ENCODE data around the gene C19orf12. TPM values are rescaled to one million over a fixed set of nuclear protein-coding genes. Genes with fewer than 3 reads are reported as not detected.
"Not testable (repeated sequence)": the region's sequence is repeated elsewhere in the genome, so short reads cannot be mapped to it uniquely, and the experiment has no call there.

C19orf12 gene
- polyA plus RNA-seq, 1 donor = 23.8 TPM

DNA sequence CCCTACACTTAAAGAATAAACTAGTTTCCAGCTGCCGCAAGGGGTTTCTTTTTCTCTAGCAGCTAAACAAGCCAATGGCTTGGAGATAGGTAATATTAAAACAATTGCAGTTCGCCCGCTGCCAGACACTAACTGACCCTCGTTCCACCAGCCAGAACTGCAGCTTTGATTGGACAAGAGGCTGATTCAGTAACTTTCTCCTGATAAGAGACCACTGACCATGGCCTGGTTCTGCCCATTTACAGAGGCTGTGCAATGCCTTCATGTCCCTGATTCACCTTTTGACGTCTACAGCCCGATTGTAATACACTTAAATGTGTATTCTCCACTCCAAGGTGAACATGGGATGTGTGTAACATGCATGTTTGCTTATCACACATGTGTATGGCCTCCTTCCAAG is 12.8 kb upstream of the C19orf12 start:
- no peak for DNase-seq

DNA sequence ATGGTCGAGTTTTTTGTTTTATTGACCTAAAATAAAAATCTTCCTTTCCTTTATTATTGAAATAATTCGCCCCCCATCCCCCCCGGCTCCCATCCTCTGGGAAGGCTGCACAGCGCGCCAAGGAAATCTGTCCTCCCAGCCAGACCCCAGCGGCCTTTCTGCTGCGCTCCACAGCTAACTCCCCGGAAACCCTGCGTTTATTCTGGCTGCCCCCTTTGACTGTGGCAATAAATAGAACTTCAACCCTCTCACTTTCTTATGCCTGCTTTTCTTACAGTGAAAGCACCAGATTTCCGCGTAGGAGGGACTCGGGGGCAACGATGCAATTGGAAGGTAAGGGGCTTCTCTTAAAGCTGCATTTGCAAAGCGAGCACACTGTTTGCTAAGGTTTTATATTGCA is 9.7 kb upstream of the C19orf12 start:
- no peak for DNase-seq

DNA sequence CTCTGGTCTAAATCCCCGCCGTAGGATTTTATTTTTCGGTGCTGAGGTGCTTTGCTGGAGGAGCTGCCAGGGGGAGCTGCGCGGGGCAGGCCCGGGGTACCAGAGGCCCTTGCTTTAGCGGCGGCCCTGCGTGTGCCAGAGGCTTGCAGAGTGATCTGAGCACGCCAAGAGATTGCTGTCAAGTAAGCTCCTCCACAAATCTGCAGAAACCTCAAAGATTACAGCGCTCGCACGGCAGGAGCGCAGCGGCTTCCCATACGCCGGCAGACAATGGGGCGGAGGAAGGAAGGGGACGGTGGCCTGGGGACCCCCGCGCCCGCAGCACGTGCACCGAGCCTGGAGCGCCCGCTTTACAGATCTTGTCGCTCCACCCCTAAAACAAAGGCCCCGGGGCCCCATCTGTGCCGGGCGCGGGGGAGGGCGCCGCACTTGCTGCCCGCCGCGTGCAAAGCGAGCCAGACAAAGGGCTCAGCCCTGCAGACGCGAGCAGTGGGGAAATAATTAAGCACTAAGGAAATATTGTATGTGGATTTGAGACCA is 9.1 kb upstream of the C19orf12 start:
- DNase-seq = peak; percentile 18

DNA sequence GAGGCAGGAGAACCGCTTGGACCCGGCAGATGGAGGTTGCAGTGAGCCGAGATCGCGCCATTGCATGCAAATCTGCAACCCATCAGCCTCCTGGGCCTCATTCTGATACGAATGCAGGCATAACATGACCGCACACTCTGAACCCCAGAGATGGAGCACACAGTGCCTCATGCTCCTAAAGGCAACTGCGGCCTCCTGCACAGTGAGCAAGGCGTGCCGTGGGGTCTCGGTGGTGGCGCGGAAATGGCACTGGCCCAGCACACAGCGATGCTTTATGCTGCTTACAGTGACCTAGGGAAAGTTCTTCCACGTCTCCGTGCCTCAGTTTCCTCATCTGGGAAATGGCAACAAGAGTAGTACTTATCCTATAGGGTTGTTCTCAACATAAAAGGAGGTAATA is 2.0 kb upstream of the C19orf12 start:
- DNase-seq = no peak

DNA sequence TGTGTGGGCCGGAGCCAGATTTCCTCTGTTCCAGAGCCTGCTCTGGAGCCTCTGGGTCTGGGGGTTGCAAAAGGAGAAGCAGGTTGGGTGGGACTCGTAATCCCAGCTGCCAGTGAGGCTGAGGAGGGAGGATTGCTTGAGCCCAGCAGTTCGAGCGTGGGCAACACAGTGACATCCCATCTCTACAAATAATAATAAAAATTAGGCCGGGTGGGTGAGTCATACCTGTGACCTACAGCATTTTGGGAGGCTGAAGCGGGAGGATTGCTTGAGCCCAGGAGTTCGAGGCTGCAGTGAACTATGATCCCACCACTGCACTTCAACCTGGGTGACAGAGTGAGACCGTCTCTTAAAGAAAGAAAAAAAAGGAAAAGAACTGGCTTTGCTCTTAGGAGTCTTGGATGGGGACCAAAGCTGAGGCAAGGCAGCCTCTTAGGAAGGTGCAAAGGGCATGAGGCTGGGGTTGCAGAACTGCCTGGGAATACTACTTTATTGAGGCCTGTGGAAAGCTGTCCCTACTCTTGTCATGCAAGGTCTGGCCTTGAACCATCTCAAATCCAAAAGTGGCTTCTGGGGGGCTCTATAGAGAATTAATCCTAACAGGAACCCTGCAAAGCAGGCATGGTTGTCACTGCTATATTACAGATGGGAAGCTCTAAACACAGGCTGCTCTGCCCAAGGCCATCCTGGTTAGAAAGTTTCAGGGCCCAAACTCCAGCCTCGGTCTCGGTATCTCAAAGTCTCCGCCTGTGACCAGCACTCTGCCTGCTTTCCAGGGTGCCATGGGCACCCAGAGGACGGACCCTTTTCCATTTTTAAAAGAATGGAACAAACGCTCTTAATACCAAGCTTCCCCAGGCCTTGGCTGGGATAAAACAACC is 880 bp upstream of the C19orf12 start:
- no peak for DNase-seq

DNA sequence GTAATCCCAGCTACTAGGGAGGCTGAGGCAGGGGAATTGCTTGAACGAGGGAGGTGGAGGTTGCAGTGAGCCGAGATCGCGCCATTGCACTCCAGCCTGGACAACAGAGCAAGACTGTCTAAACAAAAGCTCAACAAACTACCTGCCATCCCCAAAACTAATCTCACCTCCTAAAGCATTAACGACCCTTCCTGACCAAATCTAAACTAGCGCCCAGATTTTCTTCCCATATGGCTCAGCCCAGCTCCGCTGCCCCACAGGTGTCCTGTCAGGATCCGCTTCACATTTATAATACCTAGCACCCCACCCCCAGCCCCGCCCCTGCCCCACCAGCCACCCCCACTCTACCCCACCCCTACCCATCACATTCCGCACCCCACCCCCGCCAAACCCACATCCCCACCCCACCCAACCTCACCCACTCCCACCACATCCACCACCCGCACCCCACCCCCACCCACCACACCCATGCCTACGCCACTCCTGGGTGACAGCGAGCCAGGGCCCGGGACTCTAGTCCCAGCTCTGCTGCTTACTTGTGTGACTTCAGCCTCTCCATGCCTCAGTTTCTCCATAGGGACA is 599 bp downstream of the C19orf12 start:
- no peak for DNase-seq

DNA sequence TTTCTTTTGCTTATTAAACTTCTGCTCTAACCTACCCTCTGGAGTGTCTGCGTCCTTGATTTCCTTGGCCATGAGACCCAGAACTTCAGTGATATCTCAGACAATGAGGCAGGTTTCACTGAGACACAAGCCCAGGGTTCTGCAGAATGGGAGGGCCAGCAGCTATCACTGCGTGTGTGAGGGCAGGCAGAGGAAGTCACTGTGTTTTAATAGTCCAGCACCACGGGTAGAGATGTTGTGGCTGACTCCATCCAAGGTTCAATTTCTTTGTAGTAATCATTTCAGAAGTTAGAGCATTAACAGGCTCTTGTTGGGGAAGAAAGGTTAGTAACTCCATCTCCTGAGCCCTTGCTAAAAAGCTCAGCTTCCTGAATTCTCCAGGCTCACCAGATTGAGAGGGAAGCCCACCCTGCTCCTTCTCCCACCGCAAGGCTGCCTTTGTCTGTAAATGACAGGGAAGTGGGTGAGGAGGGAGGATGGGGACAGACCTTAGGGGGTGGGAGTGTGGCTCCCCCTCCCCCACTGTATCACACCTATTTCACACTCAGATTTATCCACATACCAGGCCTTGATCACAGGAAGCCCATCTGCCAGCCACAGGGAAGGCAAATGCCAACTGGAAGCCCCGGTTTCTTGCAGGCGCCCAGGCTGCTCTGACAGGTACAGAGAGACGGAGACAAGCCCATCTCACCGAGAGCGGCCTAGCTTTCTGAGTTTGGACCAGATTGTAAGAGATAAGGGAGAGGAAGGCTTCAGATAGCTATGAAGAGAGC is 2.1 kb downstream of the C19orf12 start:
- DNase-seq = no peak

DNA sequence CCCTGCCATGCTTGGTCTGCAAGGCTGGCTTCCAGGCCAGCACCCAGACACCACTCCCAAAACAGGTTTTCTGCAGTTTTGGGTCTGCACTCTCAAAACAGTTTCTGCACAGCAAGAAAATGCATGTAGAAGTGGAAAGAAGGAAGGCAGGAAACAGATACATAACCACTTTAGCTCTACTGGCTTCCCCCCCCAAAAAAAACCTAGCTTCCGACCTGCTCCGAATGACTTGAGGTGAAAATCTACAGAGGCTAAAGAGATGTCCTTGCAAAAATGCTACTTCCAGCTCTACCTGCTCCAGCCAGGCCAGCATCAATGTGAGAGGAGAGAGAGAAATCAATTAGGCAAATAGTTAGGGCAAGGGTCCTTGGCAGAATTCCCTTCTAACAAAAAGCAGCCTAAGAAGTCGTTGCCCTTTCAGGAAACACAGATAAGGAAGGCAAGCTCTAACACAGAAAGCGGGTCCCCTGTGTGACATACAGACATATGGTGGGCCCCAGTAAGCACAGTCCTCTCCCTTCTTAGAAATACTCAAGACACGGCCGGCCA is 3.4 kb downstream of the C19orf12 start:
- no peak for DNase-seq

DNA sequence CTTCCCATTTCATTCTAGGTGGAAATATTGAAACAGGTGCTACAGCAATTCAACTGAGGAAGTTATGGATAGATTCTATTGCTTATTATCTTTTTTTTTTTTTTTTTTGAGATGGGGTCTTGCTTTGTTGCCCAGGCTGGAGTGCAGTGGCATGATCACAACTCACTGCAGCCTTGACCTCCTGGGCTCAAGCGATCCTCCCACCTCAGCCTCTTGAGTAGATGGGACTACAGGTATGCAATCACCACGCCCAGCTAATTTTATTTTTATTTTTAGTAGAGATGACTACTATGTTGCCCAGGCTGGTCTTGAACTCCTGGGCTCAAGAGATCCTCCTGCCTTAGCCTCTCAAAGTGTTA is 5.6 kb downstream of the C19orf12 start:
- not testable (repeated sequence) for DNase-seq

DNA sequence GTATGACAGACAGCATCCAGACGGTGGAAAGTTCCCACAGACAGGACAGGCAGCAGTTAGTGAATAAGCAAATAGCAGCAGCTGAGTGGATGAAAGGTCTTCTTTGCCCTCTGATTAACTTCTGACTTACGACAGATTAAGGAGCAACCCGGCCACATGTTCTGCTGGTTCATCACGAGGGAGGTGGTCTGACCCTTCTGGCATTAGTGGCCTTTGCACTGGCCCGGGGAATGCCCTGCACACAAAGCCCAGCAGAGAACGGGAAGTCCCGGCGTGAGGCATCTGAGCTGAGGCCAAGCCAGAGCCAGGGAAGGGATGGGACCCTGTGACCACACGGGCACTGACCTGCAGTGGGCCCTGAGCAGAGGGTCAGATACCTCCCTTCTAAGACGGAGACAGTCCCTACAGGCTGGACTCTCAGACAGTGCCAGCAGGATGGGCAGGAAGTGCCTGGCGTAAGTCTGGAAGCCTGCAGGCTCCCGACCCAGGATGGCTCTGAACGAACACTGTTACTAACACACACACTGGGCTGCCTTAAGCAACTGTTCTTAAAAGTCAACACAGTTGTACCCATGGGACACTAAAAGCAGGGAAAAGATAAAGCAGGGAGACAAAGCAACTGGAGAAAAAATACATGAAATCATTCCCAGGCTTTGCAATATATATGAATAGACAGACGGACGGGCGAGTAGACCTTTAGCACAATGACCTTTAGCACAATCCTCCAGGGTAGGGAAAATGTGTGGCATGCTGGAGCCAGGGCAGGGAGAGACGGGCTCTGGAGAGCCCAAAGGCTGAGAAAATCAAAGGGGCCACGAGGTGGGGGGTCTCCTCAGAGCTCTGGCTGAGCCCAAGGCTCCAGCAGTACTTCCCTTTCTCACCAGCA is 6.3 kb downstream of the C19orf12 start:
- DNase-seq = no peak

DNA sequence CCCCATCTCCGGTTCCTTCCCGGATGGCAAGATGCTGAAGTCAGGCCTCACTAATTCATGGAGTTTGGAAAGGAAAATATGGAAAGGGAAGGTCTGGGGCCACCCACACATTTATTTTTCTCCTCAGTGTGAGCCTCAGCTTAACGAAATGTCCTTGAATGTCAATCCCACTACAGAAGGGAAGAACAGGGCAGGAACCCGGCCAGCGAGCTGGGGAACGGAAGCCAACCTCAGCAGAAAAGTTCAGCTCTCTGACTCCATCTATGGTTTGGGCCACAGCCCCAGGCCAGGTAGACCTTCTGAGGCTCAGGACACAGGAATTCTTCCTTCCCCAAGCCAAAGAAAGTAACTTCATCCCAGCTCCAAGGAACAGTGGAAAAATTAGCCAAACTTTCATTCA is 8.4 kb downstream of the C19orf12 start:
- no peak for DNase-seq

DNA sequence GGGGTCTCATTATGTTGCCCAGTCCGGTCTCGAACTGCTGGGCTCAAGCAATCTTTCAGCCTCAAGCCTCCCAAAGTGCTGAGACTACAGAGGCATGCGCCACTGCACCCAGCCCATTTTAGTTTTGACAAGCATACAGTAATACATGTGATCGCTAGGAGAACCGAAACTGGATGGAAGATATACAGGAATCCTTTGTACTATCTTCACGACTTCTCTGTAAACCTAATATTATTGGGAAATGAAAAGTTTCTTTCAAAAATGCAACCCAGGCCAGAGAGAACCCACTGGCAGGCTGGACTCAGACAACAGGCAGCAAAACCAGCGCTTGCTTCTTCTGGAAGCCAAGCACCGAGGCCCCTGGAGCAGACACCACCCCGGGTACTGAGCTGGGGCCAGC is 9.4 kb downstream of the C19orf12 start:
- DNase-seq = no peak

DNA sequence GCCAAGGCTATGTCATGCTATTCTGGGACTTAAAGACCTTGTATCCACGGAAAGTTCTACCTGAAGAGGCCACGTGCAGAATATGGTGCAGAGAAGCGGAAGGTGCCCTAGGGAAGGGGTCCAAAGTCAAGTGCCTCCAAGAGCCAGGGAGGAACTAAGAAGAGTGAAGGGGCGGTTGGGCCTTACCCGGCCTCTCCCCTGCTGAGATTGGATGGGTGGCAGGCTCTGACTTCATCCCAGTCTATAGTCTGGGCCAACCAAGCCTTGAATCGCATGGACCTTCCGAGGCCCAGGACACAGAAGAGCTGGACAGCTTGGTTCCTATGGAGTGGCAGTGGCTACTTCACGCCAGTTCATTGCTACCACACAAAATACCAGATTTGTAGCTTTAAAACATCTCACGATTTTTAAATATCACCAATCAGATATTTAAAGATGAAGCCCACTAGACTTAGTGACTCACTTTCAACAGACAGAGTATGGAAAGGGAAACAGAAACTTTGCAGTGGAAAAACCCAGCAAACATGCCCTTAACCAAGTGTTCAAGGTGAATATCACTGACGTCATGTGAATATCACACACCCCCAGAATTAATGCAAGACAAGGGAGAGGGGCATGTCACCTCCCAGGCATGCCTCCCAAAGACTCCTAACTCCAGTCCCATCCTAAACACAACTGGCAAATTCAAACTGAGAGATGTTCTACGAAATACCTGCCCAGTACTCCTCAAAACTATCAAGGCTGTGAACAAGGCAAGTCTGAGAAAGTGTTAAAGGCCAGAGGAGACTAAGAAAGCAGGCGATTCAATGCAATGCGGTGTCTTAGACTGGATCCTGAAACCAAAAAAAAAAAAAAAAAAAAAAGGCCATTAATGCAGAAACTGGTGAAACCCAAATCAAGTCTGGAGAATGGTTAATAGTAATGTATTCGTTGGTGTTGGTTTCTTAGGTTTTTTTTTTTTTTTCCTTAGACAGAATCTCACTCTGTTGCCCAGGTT is 10.2 kb downstream of the C19orf12 start:
- DNase-seq = no peak

DNA sequence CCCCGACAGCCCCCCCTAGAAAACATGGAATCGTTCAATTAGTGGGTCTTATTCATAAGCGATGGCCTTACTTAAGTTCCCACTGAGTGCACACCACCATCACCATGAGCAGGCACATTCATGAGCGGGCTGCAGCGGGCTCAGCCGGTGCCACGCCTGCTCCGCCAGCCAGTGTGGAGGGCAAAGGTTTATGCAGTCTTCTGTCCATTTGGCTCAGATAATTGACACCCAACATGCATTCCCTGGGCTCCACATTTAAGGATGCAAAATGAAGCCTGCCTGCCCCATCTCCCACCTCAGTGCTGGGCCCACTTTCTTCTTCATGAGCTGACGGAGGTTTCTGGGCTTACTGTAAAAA is 12.1 kb downstream of the C19orf12 start:
- DNase-seq = no peak

DNA sequence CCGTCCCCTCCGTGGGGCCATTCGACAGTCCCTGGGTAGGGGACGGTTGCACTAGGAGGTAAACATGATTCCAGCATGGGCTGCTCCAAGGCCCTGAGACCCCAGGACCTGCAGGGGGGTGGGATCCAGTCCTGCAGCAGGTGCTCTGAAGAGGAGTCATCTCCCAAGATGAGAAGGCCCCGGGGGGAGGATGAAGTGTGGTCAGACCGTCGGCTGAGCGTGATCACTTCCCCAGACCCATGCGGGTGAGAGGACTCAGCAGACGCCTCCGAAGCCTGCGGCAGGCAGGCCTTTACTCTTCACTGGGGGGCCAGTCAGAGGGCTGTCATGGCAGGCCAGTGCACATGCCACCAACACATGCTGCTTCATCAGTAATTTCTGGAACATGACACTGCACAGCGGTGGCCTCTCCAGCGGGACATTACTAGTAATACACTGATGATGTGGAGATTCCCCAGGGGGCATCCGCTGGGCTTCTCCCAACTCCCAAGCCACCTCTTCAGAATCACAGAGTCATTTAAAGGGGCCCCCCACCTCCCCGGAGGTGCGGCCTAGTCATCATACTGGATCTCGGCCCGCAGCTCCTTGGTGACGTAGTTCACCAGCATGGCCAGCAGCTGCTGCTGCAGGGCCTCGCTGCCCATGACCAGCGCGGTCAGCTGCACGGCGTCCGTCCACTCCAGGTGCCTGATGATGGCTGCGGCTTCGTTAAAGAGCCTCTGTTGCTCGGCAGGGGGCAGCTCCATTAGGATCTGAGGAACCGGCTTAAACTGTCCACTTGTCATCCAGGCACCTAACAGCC is 12.7 kb downstream of the C19orf12 start:
- no peak for DNase-seq

DNA sequence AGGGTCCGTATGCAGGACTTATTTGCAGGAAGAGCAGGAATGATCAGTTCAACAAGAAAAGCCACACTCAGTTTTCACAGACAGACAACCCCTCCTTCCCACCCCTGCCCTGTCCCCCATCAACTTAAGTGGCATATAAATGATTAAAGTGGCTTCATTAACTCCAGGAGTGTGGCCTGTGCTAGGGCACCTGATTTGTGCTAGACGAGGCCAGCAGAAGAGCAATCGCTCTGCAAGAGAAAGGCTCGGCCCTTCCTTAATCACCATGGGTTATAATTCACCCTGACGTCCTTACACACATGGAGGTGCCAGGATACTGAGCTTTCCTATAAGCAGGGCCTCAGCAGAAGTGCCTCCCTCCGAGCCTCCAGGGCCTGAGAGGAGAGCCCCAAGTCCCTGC is 14.6 kb downstream of the C19orf12 start:
- no peak for DNase-seq

DNA sequence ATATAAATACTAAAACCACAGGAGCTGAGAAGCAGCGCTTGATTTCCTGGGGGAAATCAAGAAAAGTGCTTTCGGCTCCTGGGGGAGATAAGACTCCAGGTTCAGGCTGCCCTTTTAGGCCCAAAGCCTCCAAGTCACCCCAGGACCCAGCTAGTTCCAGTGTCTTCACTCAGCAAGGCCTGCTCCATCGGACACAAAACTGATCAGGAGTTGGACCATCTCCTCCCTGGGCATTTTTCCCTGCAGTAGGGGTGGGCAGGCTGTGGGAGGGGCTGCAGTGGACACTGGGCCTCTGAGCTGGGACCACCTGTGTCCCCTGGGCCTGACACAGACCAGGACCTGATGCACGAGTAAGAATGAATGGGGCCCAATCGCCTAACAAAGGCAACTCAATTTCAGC is 15.2 kb downstream of the C19orf12 start:
- DNase-seq = no peak

DNA sequence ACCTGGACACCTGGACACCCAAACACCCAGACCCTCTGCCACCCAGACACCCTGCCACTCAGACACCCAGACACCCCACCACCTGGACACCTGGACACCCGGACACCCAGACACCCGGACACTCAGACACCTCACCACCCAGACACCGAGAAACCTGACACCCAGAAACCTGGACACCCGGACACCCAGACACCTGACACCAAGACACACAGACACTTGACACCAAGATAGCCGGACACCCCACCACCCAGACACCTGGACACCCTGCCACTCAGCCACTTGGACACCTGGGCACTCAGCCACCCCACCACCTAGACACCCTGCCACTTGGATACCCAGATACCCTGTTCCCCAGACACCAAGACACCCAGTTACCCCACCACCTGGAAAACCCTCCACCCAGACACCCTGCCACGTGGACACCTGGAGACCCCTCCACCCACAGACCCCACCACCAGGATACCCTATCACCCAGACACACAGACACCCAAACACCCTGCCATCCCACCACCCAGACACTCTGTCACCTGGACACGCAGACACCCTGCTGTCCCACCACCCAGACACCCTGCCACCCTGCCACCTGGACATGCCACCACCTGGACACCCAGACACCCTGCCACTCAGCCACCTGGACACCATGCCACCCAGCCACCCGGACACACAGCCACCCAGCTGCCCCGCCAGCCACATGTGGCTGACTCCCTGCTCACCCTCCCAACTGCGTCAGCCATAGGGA is 17.4 kb downstream of the C19orf12 start:
- DNase-seq = no peak

DNA sequence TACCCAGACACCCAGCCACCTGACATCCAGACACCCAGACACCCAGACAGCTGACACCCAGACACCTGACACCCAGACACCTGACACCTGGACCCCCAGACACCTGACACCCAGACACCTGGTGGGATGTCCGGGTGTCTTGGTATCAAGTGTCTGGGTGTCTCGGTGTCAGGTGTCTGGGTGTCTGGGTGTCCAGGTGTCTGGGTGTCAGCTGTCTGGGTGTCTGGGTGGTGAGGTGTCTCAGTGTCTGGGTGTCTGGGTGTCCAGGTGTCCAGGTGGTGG is 18.6 kb downstream of the C19orf12 start:
- DNase-seq = no peak
